CD4-positive, alpha-beta T cell (primary cell): Measurements from ENCODE around the gene FAM110D. TPM values are rescaled to one million over a fixed set of nuclear protein-coding genes. Genes with fewer than 3 reads are reported as not detected.

Experiments
- ATAC-seq: fragments of 200-7000 bp; cut with Tn5 transposase; one replicate; pipeline ENCODE4 v1.10.0; 2022; ENCODE audit warnings: mild to moderate bottlenecking; ENCODE audit not compliant: poor library complexity
- CTCF ChIA-PET: fragments of 350-600 bp; sonication (Branson Sonifier 250); formaldehyde crosslinking; loops from one replicate; lab custom pipeline; 2021; ENCODE audit warnings: antibody characterized with exemption, inconsistent platforms; lab: Charles Lee
- POLR2A ChIA-PET: fragments of 350-600 bp; sonication (Branson Sonifier 250); formaldehyde crosslinking; loops from one replicate; lab custom pipeline; 2021; ENCODE audit warnings: antibody characterized with exemption, inconsistent platforms; lab: Charles Lee
- DNase-seq, 14 experiments: peaks; one replicate each; pipeline ENCODE4 v3.0.0-alpha.2; 2013 to 2020; ENCODE audit warnings: mixed read lengths in 2 of 14
- H3K27ac ChIP-seq, 2 donors: one replicate each; pipeline versions ENCODE4 v1.5.1 to v1.7.0; 2013; ENCODE audit warnings: low read length in 2 of 2, low read depth in 1 of 2, mild to moderate bottlenecking in 1 of 2
- H3K27me3 ChIP-seq, 2 experiments: 1 replicate in 1 of 2; 2 replicates in 1 of 2; pipeline versions ENCODE4 v1.6.1 to v1.7.0; 2013; ENCODE audit warnings: low read length in 2 of 2, control low read depth in 1 of 2, mild to moderate bottlenecking in 1 of 2, moderate library complexity in 1 of 2; ENCODE audit not compliant: insufficient read depth in 2 of 2, control insufficient read depth in 1 of 2
- H3K36me3 ChIP-seq: one replicate; pipeline ENCODE4 v1.6.1; 2013; ENCODE audit warnings: low read length, control low read depth; ENCODE audit not compliant: insufficient read depth
- H3K4me1 ChIP-seq: one replicate; pipeline ENCODE4 v1.6.1; 2013; ENCODE audit warnings: low read length, control low read depth; ENCODE audit not compliant: insufficient read depth
- H3K4me3 ChIP-seq: one replicate; pipeline ENCODE4 v1.5.1; 2013; ENCODE audit warnings: mild to moderate bottlenecking, low read length, moderate library complexity
- H3K9me3 ChIP-seq, 2 experiments: 1 replicate in 1 of 2; 2 replicates in 1 of 2; pipeline versions ENCODE4 v1.6.1 to v1.7.0; 2013; ENCODE audit warnings: low read length in 2 of 2, mild to moderate bottlenecking in 2 of 2, control low read depth in 1 of 2, moderate library complexity in 1 of 2; ENCODE audit not compliant: control insufficient read depth in 1 of 2, insufficient read depth in 1 of 2
- H3K27ac Mint-ChIP-seq: one replicate; pipeline ENCODE4 v1.8.0; 2020; ENCODE audit warnings: mixed read lengths
- H3K27me3 Mint-ChIP-seq: one replicate; pipeline ENCODE4 v1.8.0; 2021; ENCODE audit warnings: mixed read lengths
- H3K36me3 Mint-ChIP-seq: one replicate; pipeline ENCODE4 v1.8.0; 2021; ENCODE audit warnings: low read depth, mixed read lengths
- H3K4me1 Mint-ChIP-seq: one replicate; pipeline ENCODE4 v1.8.0; 2021; ENCODE audit warnings: low read depth, mixed read lengths
- H3K4me3 Mint-ChIP-seq: one replicate; pipeline ENCODE4 v1.8.0; 2020; ENCODE audit warnings: mild to moderate bottlenecking, mixed read lengths
- H3K9me3 Mint-ChIP-seq: one replicate; pipeline ENCODE4 v1.8.0; 2020; ENCODE audit warnings: mixed read lengths
- intact Hi-C, 2 experiments: fragments of 100-400 bp; cut with DNase I in 1 of 2; cut with micrococcal nuclease in 1 of 2; formaldehyde crosslinking; loops; one replicate each; pipeline versions ENCODE4 v1.15.1 to v1.9.0; 2023 to 2025; cut with DNase I, micrococcal nuclease
- total RNA-seq, 174 experiments: library from RNA in 2 of 174; stranded (reverse) in 2 of 174; gene quantifications; one replicate each; pipeline ENCODE4 v1.2.3 and lab custom pipeline; 2021 to 2026
- TF ChIP-seq, protein P1 (sequence below): fragments of 200-600 bp; IDR thresholded peaks from one replicate; pipeline ENCODE4 v1.8.0; 2022; ENCODE audit warnings: antibody characterized with exemption, mild to moderate bottlenecking

Gene FAM110D
- total RNA-seq, 2 experiments from 2014 or later = not detected

DNA sequence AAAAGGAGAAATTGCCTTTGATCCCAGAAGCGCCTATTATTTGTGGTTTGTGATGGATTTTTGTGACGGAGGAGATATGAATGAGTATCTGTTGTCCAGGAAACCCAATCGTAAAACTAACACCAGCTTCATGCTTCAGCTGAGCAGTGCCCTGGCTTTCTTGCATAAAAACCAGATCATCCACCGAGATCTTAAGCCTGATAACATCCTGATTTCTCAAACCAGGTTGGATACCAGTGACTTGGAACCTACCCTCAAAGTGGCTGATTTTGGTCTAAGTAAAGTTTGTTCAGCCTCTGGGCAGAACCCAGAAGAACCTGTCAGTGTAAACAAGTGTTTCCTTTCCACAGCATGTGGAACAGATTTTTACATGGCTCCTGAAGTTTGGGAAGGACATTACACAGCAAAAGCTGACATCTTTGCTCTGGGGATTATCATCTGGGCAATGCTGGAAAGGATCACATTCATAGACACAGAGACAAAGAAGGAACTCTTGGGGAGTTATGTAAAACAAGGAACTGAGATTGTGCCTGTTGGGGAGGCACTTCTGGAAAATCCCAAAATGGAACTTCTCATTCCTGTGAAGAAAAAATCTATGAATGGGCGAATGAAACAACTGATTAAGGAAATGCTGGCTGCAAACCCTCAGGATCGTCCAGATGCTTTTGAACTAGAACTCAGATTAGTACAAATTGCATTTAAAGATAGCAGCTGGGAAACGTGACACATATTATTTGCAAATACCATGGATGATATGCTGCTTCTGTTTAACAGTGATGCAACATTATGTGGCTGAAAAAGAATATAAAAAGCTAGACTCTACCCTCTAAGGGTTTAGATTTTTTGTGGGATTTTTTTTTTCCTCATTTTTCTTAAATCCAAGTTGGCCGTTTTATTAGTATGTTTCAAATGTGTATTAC lies 36.8 kb upstream of the FAM110D start:
- intact Hi-C loops = no loop called here
- POLR2A ChIA-PET = interaction anchor here (0.7 to 4.0 kb wide), 3 partner anchors 9 to 23 kb away, joined by 3 to 24 read pairs (median 5); partner anchors contain the start of gene PDIK1L
- Histone ChIP-seq H3K27ac (no peak overlapping the region), H3K4me1 (peaks cover 6% of the 10 kb centered on the region), H3K4me3 (no peak overlapping the region), H3K9me3 (no peaks in the 10 kb centered on the region), H3K36me3 (peaks cover 29% of the 10 kb centered on the region), H3K27me3 (no peaks in the 10 kb centered on the region)
- no peak for ATAC-seq
- peak overlapping the region; percentile 55 for H3K27ac Mint-ChIP-seq
- H3K36me3 Mint-ChIP-seq = peaks cover 74% of the 10 kb centered on the region
- H3K4me3 Mint-ChIP-seq = no peak overlapping the region
- peaks cover 46% of the 10 kb centered on the region for H3K4me1 Mint-ChIP-seq
- TF ChIP-seq, protein P1, sequence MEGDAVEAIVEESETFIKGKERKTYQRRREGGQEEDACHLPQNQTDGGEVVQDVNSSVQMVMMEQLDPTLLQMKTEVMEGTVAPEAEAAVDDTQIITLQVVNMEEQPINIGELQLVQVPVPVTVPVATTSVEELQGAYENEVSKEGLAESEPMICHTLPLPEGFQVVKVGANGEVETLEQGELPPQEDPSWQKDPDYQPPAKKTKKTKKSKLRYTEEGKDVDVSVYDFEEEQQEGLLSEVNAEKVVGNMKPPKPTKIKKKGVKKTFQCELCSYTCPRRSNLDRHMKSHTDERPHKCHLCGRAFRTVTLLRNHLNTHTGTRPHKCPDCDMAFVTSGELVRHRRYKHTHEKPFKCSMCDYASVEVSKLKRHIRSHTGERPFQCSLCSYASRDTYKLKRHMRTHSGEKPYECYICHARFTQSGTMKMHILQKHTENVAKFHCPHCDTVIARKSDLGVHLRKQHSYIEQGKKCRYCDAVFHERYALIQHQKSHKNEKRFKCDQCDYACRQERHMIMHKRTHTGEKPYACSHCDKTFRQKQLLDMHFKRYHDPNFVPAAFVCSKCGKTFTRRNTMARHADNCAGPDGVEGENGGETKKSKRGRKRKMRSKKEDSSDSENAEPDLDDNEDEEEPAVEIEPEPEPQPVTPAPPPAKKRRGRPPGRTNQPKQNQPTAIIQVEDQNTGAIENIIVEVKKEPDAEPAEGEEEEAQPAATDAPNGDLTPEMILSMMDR = no peak
- no peaks in the 10 kb centered on the region for H3K9me3 Mint-ChIP-seq
- DNase-seq = peak in 1 of 14 experiments; percentile 23
- no peaks in the 10 kb centered on the region for H3K27me3 Mint-ChIP-seq
- CTCF ChIA-PET = interaction anchor here (0.6 to 3.2 kb wide), 3 partner anchors 17 to 23 kb away, joined by 3 to 25 read pairs (median 5); no protein-coding TSS in a partner anchor

DNA sequence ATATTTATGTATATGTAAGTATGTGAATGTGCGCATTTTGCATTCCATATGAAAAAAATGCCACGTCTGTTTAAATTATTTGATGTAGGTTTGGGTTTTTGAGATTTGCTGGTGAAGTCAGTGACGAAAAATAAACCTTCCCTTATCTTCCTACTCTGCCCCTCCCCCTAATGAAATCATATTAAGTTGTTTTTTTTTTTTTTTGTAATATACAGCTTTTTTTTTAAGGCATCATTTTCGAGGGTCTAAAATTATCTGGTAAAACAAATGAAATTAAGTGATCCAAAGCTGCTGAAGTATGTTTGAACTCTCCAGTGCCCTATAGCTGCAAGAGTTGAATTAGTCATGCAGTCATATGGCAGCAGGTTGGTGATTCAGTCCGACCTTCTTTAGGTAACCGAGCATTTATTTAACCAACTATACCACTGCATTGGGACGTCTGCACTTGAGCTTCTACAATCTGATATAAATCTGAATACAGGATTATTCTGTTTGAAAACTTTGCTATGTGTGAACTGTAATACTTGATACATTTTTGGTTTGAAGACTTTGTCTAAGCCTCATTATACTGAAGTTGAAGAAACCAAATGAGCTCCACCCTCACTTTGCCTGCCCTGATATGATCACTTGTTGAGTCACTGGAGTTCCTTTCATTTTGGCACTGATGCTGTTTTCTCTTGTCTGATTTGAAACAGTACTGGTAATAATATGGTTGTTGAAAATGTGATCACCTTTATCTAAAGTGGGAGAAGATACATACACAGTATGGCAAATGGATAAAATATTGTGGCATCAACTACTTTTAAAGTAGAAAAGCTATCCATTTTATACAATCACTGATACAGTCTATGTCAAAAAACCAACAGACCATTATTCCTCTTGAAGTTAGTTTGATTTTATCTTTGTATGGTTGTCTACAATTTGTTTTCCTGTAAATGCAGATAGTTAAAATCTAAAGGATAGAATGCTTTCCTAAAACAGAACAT lies 35.6 kb upstream of the FAM110D start:
- H3K36me3 Mint-ChIP-seq = peaks cover 64% of the 10 kb centered on the region
- H3K36me3 ChIP-seq = peaks cover 17% of the 10 kb centered on the region
- ChIA-PET CTCF (interaction anchor here (0.6 to 3.2 kb wide), 9 partner anchors 18 to 1546 kb away, joined by 3 to 25 read pairs (median 5); partner anchors contain the start of genes CEP85 and ZNF593), POLR2A (interaction anchor here (0.7 to 4.0 kb wide), 5 partner anchors 10 to 248 kb away, joined by 3 to 24 read pairs (median 5); partner anchors contain the start of genes CD52 and PDIK1L)
- intact Hi-C loops = no loop called here
- H3K27me3 Mint-ChIP-seq = no peaks in the 10 kb centered on the region
- H3K27ac Mint-ChIP-seq = peak overlapping the region; percentile 55
- no peaks in the 10 kb centered on the region for H3K27me3 ChIP-seq
- H3K9me3 ChIP-seq = no peaks in the 10 kb centered on the region
- H3K4me3 Mint-ChIP-seq = no peak overlapping the region
- no peak overlapping the region for H3K27ac ChIP-seq
- ATAC-seq = no peak
- peaks cover 58% of the 10 kb centered on the region for H3K4me1 Mint-ChIP-seq
- TF ChIP-seq, protein P1 = no peak
- peaks cover 17% of the 10 kb centered on the region for H3K4me1 ChIP-seq
- H3K4me3 ChIP-seq = no peak overlapping the region
- peak in 4 of 14 experiments; percentile 20 to 49 (median 44) for DNase-seq
- no peaks in the 10 kb centered on the region for H3K9me3 Mint-ChIP-seq
